Dendritic cell treated with granulocyte-macrophage colony-stimulating factor and Interleukin-4, amounts not matched to agents 40 ng/mL and 50 ng/mL, for 4 days (primary cell): ENCODE measurements around the gene CNN1.
A peak's percentile ranks its signal among the peaks of the same experiment; 100 is the strongest.

Source experiments
- H3K27ac Mint-ChIP-seq: one replicate; pipeline ENCODE4 v1.8.0; 2022; ENCODE audit warnings: mild to moderate bottlenecking, mixed read lengths
- H3K27me3 Mint-ChIP-seq: one replicate; pipeline ENCODE4 v1.8.0; 2022; ENCODE audit warnings: mild to moderate bottlenecking, mixed read lengths
- H3K36me3 Mint-ChIP-seq: one replicate; pipeline ENCODE4 v1.8.0; 2022; ENCODE audit warnings: low read depth, mixed read lengths
- H3K4me1 Mint-ChIP-seq: one replicate; pipeline ENCODE4 v1.8.0; 2022; ENCODE audit warnings: low read depth, mixed read lengths
- H3K4me3 Mint-ChIP-seq: one replicate; pipeline ENCODE4 v1.8.0; 2022; ENCODE audit warnings: mild to moderate bottlenecking, moderate library complexity, mixed read lengths
- H3K9me3 Mint-ChIP-seq: one replicate; pipeline ENCODE4 v1.8.0; 2022; ENCODE audit warnings: mixed read lengths
- intact Hi-C: fragments of 100-400 bp; cut with micrococcal nuclease; formaldehyde crosslinking; loops from one replicate; pipeline ENCODE4 v1.15.0; 2022

The CNN1 gene

DNA sequence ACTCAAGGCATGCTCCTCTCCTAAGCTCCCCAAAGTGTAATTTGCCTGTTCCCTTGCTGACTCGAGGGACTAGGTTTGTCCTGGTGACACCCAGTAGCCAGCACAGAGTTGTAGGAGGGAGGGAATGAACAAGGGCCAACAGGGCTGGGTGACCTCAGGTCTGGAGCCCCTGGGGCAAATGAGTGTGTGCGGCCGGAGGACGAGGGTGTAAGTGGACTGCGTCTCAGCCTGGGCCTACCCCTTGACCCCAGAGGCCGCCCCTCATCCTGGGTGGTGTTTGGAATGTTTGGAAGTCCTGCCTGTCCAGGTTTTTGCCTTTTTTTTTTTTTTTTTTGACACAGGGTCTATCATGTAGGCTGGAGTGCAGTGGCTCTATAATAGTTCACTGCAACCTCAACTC, 31.7 kb upstream of the CNN1 start:
- Mint-ChIP-seq H3K4me1 (peaks cover 31% of the 10 kb centered on the region), H3K27ac (peak overlapping the region; percentile 80), H3K4me3 (no peak overlapping the region), H3K36me3 (peaks cover 28% of the 10 kb centered on the region), H3K9me3 (no peaks in the 10 kb centered on the region), H3K27me3 (no peaks in the 10 kb centered on the region)
- intact Hi-C loops, result no loop called here

DNA sequence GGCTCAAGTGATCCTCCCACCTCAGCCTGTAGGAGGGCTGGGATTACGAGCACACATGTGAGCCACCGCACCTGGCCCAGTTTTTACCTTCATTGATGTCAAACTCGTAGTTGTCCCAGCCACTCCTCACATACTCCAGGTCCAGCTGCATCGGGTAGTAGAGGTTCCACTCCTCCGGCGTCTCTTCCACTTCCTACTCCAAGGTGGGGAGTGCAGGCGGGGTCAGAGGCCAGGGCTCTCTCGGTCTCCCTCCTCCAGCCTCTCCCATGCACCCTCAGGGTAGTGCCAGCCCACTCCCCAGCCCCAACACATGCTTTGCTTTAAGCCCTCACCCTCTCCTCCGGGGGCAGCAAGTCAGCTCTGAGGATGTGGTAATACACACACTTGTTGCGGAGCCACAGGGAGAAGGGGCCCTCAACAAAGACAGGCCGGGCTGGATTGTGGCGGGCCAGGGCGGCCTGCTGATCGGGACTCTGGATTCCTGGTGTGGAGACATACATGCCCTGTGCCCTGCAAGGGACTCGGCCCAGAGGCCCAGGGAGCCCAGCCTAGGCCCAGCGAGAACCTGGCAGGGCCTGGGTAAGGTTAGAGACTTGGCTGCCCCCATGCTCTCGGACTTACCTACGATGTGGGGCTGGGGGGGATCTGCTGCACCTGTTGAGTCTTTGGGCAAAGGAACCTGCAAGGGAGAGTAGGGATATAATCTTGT, 31.1 kb upstream of the CNN1 start:
- H3K27ac Mint-ChIP-seq, result no peak overlapping the region
- peaks cover 34% of the 10 kb centered on the region for H3K36me3 Mint-ChIP-seq
- no peaks in the 10 kb centered on the region for H3K9me3 Mint-ChIP-seq
- H3K4me3 Mint-ChIP-seq, result no peak overlapping the region
- H3K27me3 Mint-ChIP-seq, result no peaks in the 10 kb centered on the region
- intact Hi-C loops, result no loop called here
- peaks cover 31% of the 10 kb centered on the region for H3K4me1 Mint-ChIP-seq

DNA sequence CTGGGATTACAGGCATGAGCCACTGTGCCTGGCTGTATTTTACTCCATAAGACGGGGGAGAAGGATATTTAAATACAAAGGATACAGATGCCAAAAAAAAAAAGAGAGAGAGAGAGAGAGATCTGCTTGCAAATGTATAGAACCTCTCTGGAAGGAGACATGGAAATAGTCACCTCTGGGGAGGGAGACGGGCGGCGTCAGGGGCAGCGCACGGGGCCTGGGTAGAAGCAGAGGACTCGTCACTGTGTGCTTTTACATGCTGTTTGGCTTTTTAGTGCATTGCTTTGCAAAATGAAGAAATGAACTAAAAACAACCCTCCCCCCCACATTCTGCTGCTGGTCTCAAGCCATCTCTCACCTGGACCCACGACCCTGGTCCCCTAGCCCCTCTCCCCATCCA, 28.2 kb upstream of the CNN1 start:
- Mint-ChIP-seq H3K9me3 (no peaks in the 10 kb centered on the region), H3K4me1 (peaks cover 23% of the 10 kb centered on the region), H3K36me3 (peaks cover 63% of the 10 kb centered on the region), H3K27me3 (no peaks in the 10 kb centered on the region), H3K4me3 (no peak overlapping the region), H3K27ac (no peak overlapping the region)
- intact Hi-C loops, result no loop called here

DNA sequence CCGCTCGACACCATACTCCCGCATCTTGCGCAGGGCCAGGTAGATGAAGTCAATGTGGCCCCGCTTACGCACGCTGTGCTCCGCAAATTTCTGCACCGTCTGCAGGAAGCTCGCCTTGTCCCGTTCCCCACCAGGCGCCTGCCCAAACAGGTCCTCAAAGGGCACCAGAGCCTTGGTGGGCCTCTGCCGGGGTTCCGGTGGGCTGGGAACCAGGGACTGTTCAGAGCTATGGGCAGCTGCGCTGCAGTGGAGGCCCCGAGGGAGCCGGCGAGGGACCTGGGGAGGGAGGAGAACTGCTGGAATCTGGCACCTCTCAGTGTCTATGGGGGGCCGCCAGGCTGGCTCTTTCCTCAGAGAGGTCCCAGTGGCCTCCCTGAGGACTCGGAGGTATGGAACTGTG, 24.7 kb upstream of the CNN1 start:
- Mint-ChIP-seq H3K36me3 (peaks cover 90% of the 10 kb centered on the region), H3K27ac (no peak overlapping the region), H3K4me3 (no peak overlapping the region), H3K4me1 (peaks cover 8% of the 10 kb centered on the region), H3K27me3 (no peaks in the 10 kb centered on the region), H3K9me3 (no peaks in the 10 kb centered on the region)
- intact Hi-C loops, result no loop called here

DNA sequence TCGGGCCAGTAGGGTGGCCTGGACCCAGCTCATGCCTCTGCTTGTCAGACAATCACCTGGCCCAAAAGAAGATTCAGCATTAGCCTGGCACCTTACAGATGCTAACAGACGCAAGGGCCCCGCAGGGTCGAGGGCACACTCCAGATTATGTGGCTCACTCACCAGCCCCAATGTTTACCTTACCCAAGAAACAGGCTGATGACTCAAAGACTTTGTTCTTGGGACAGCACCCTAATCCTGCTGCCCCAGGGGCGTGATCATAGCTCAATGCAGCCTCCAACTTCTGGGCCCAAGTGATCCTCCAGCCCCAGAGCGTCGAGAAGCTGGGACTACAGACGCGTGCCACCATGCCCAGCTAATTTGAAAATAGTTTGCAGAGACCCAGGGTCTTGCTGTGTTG, 19.5 kb upstream of the CNN1 start:
- intact Hi-C loops, result no loop called here
- H3K9me3 Mint-ChIP-seq, result no peaks in the 10 kb centered on the region
- H3K27ac Mint-ChIP-seq, result no peak overlapping the region
- H3K36me3 Mint-ChIP-seq, result peaks cover 96% of the 10 kb centered on the region
- H3K4me3 Mint-ChIP-seq, result no peak overlapping the region
- no peaks in the 10 kb centered on the region for H3K4me1 Mint-ChIP-seq
- H3K27me3 Mint-ChIP-seq, result no peaks in the 10 kb centered on the region

DNA sequence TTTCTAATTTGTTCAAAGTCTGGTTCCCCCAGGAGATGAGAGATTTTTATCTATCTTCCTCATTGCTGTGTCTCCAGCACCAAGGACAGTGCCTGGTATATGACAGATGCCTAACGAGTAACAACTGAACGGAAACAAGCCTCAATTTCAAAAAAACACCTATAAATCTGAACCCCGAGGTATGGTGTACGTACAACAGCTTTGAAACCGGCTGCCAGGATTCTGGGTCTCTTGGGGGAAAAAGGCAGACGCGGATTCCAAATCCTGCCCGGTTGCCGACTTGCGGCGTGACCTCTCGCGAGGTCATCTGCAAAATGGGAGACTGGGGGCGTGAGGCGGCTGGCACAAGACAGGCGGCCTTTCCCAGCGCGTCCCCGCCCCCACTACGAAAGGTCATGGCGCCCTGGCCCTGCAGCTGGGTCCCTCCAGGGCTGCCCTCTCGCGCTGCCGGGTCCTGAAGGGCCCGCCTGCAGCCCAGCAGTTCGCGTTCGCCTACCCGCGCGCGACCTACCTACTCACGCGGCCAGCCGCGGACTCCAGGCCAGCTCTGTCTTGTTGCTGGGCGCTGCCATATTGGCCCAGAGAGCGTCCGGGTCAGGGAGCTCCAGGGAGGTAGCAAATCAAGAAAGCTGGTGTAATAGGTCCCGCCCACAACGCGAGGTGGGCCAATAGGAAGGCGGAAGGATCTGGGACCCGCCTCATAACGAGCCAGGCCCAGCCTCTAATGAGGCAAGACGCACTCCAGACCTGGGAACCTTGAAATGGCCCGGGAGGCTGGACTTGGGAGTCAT, 9.9 kb upstream of the CNN1 start, which contains the start of gene ECSIT:
ECSIT (minus strand) TSS at position 584 of the 791 bp plus-strand sequence. CDS start 9,964 bp downstream, outside the sequence.
- Mint-ChIP-seq H3K27ac (peak within 1 kb of the TSS; percentile 96), H3K36me3 (peaks cover 30% of the 10 kb centered on the region), H3K4me3 (peak within 1 kb of the TSS; percentile 97), H3K4me1 (peaks cover 16% of the 10 kb centered on the region), H3K9me3 (no peaks in the 10 kb centered on the region), H3K27me3 (no peaks in the 10 kb centered on the region)
- intact Hi-C loops, result loop anchor here (1.0 to 2.0 kb wide), 2 partner anchors 24 to 46 kb away; partner anchors contain the start of gene ZNF653

DNA sequence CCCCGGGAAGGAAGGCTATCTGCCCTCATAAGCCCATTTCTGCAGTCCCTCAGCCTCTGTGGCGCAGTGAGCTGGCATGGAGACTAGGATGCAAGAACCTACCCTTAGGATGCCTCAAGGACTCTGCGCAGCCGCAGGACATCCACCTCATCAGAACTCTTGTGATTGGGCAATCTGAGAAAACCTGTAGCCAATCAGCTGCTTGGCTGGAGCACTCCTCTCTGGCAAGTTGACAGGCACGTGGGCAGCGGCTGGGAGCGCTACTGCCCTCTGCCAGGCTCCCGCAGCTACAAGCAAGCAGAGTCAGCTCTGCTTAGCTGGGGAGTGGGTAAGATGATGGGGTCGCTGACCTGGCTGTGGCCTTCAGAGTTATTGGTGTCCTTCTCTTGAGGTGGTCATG, 8.2 kb upstream of the CNN1 start:
- Mint-ChIP-seq H3K36me3 (peaks cover 18% of the 10 kb centered on the region), H3K4me1 (peaks cover 30% of the 10 kb centered on the region), H3K27me3 (no peaks in the 10 kb centered on the region), H3K4me3 (no peak overlapping the region), H3K27ac (no peak overlapping the region), H3K9me3 (peaks cover 10% of the 10 kb centered on the region)
- intact Hi-C loops, result no loop called here

DNA sequence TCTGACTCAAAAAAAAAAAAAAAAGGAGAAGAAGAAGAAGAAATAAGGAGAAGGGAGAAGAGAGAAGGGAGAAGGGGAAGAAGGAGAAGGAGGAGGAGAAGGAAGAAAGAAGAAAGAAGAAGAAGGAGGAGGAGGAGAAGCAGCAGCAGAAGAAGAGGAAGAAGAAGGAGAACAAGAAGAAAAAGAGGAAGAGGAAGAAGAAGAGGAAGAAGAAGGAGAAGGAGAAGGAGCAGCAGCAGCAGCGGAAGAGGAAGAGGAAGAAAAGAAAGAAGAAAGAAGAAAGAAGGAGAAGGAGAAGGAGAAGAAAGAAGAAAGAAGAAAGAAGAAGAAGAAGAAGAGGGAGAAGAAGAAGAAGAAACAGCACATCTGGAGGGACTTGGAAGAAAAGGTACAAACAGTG, 4.1 kb upstream of the CNN1 start:
- intact Hi-C loops, result no loop called here
- Mint-ChIP-seq H3K27me3 (peaks cover 21% of the 10 kb centered on the region), H3K9me3 (peaks cover 10% of the 10 kb centered on the region), H3K4me3 (no peak overlapping the region), H3K27ac (peak overlapping the region; percentile 60), H3K36me3 (no peaks in the 10 kb centered on the region), H3K4me1 (peaks cover 18% of the 10 kb centered on the region)

DNA sequence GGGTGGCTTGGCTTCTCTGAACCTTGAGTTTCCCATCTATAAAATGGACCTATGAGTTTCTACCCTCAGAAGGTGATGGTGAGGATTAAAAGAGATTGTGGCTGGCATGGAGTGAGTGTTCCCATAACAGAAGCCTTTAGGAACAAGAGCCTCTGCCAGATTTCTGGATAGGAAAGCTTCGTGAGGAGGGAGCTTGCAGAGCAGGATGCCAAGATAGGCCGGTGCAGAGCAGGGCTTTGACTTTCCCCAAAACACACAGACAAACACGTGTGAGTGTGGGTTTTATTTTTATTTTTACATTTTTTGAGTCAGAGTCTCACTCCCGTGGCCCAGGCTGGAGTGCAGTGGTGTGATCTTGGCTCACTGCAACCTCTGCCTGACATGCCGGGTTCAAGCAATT, 3.7 kb upstream of the CNN1 start:
- intact Hi-C loops, result no loop called here
- H3K36me3 Mint-ChIP-seq, result no peaks in the 10 kb centered on the region
- H3K27ac Mint-ChIP-seq, result peak overlapping the region; percentile 64
- H3K4me1 Mint-ChIP-seq, result peaks cover 18% of the 10 kb centered on the region
- peaks cover 23% of the 10 kb centered on the region for H3K27me3 Mint-ChIP-seq
- peaks cover 10% of the 10 kb centered on the region for H3K9me3 Mint-ChIP-seq
- H3K4me3 Mint-ChIP-seq, result no peak overlapping the region

DNA sequence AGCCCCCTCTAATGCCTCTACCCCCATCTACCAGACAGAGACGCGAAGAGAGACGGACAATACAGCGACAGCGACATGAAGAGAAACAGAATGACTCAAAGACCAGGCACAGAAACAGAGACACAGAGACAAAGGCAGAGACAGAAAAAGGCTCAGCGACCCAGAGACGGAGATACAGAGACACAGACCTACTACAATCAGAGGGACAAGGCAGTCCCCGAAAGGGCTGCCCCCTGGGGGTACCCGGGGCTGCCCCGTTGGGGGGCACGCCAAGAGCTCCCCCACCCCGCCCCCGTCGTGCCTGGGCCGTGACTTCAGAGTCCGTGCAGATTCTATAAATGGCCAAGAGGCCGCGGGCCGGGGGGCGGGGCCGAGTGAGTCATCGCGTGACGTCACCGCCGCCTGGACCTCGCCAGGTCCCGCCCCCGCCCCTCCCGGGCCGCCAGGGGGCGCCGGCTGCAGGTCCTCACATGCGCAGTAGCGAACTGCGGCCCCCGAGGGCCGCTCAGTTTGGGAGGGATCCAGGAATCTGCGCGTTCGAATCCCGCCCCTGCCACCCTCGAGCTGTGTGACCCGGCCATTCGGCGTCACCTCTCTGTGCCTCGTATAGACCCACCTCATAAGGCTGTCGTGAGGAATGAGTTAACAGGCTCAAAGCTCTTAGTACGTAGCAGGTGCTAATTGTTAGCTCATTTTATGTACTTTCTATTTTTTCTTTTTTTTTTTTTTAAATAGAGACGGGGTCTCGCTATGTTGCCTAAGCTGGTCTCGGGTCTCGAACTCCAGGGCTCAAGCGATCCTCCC, 2.7 kb upstream of the CNN1 start:
- Mint-ChIP-seq H3K9me3 (peaks cover 10% of the 10 kb centered on the region), H3K27me3 (peaks cover 31% of the 10 kb centered on the region), H3K36me3 (no peaks in the 10 kb centered on the region), H3K4me3 (peak overlapping the region; percentile 17), H3K27ac (peak overlapping the region; percentile 64), H3K4me1 (peaks cover 18% of the 10 kb centered on the region)
- intact Hi-C loops, result no loop called here

DNA sequence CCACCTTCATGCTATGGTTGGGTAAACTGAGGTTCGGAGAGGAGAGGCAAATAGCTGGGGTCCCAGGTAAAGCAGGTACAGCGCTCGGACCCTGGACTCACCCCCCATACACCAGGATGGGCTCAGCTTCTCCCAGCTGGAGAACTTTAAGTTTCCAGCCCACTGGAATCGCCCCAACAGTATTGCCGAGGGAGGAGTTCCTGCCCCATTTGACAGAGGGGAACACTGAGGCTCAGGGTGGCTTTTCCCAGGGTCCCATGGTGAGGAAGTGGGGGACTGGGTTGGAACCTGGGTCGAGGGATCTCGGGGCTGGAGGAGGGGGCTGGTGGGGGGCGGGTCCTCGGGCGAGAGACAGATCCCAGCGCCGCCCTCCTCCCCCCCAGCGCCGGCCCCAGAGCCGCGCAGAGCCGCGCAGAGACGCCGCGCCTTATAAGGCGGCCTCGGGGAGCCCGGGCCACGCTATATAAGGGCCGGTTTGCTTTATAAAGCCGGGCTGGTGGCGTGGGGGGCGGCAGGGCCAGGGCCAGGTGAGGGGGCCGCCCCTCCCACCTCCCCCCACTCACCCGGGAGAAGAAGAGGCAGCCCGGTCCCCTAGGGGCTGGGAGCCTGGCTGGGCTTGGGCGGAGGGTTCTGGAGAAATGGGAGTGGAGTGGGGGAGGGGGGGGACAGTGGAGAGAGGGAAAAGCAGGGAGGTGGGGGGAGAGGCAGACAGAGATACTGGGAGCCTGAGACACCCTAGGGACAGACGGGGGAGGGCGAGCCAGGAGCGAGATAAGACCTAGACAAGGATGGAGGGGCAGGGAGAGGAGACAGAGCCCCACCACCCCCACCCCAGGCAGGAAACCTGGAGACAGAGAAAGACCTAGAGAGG, 1.1 kb downstream of the CNN1 start:
- Mint-ChIP-seq H3K27me3 (peaks cover 43% of the 10 kb centered on the region), H3K4me1 (peaks cover 9% of the 10 kb centered on the region), H3K27ac (no peak overlapping the region), H3K36me3 (no peaks in the 10 kb centered on the region), H3K4me3 (no peak overlapping the region), H3K9me3 (peaks cover 3% of the 10 kb centered on the region)
- intact Hi-C loops, result loop anchor here (2.0 kb wide), 1 partner anchor 47 kb away; no protein-coding TSS in a partner anchor

DNA sequence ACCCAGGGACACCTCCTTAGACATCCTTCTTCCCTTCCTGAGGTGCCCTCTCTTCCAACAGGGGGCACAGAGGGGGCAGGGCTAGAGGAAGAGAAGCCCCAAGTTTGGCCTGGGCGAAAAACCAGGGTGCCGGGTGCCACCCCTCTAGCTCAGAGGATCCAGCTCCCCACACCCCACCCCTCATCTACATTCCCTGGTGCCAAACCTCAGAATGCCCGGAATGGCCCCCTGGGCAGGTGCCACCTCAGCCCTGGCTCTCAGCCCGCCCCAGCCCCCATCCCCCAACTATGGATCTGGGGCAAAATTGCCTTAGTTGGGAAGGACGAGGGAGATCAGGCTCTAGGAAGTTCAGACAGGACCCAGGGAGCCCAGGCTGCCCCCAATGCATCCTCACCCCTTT, 2.0 kb downstream of the CNN1 start:
- intact Hi-C loops, result no loop called here
- no peak overlapping the region for H3K27ac Mint-ChIP-seq
- peaks cover 2% of the 10 kb centered on the region for H3K4me1 Mint-ChIP-seq
- no peaks in the 10 kb centered on the region for H3K9me3 Mint-ChIP-seq
- no peak overlapping the region for H3K4me3 Mint-ChIP-seq
- H3K36me3 Mint-ChIP-seq, result no peaks in the 10 kb centered on the region
- H3K27me3 Mint-ChIP-seq, result peaks cover 50% of the 10 kb centered on the region

DNA sequence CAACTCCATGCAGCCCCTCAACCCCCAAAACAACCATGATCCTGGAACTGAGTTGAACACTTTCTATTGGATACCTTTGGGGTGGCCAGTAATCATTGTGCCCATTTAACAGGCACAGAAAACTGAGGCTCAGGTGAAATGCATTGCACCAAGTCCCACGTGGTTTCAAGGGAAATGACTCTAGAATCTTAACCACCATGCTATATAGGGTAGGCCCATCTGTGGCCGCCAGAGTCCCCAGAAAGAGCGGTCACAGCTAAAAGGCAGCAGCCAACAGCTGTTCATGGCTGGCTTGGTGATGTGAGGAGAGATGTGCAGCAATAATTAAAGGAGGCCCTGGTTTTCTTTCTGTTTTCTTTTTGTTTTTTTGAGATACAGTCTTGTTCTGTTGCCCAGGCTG, 2.6 kb downstream of the CNN1 start:
- no peak overlapping the region for H3K27ac Mint-ChIP-seq
- intact Hi-C loops, result no loop called here
- H3K36me3 Mint-ChIP-seq, result no peaks in the 10 kb centered on the region
- H3K9me3 Mint-ChIP-seq, result no peaks in the 10 kb centered on the region
- H3K4me3 Mint-ChIP-seq, result no peak overlapping the region
- H3K4me1 Mint-ChIP-seq, result no peaks in the 10 kb centered on the region
- peaks cover 52% of the 10 kb centered on the region for H3K27me3 Mint-ChIP-seq
